Ecto neural progenitor cell (in vitro differentiated cells): ENCODE results near the gene CHRND.

Source experiments
- DNase-seq: peaks from one replicate; pipeline ENCODE4 v3.0.0-alpha.2; 2018; ENCODE audit warnings: low spot score

CHRND gene

DNA sequence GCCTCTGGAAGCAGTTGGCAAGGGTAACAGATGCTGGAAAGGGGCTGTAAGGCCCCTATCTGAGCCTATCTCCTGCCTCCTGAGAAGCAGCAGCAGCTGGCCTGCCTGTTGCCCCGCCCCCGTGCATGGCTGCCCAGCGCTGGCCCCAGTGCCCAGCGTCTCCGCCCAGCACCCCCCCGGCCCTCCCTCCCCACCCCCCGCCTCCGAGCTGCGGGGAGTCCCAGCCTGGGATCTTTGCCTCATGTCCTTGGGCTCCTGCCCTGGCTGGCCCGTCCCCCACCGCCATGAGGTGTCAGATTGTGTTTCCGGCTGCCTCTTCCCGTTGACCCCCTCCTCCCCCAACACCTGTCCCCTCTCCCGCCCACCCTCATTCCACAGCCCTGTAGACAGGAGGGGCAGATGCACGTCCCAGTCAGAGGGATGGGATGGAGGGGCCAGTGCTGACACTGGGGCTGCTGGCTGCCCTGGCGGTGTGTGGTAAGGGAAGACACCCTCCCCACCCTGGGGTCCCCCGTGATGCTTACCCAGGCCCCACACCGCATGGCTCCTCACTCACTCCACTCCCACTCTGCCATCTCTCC is at the start of gene CHRND:
CHRND (plus strand) TSS at position 370 of the 581 bp plus-strand sequence; CDS start at position 426, 56 bp downstream.
- no peak for DNase-seq

- no peak for DNase-seq
Observed at GRCh38 chr2:232476791-232477190, 49.2 kb upstream of the CHRND start.

GRCh38 chr2:232477751-232478510 is 48.0 kb upstream of the CHRND start:
- no peak for DNase-seq

DNA sequence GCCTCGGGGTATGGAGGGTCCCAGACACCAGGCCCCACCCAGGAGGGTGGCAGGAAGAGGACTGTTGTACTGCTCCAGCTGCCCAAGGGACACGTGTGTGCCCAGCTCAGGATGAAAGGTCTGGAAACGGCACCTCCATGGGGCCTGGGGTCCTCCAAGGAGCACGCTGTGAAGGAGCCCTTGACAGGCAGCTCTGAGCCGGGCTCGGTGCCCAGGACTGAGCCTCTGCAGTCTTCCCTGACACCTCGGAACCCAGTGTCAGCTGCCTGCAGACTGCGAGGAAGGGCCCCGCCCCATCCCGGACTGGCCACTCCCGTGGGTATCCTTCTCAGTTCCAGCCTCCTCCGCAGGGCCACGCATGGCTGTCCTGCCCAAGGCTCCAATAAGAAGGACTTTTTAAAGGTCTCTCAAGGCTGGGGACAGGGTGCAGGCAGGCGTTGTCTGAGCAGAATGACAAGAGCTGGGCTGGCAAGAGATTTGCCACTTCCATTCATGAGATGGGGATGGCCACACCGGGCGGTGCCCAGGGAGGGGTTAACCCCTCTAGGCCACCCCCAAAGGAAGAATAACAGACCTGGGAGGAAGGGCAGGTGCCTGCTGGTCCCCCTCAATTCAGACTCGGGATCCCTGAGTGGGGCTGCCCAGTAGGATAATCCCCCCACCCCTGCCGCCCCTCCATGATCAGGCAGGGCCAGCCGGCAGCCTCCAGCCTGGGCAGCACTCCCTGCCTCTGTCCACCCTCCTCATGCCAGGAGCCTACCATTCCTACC is 47.2 kb upstream of the CHRND start:
- DNase-seq: no peak

DNA sequence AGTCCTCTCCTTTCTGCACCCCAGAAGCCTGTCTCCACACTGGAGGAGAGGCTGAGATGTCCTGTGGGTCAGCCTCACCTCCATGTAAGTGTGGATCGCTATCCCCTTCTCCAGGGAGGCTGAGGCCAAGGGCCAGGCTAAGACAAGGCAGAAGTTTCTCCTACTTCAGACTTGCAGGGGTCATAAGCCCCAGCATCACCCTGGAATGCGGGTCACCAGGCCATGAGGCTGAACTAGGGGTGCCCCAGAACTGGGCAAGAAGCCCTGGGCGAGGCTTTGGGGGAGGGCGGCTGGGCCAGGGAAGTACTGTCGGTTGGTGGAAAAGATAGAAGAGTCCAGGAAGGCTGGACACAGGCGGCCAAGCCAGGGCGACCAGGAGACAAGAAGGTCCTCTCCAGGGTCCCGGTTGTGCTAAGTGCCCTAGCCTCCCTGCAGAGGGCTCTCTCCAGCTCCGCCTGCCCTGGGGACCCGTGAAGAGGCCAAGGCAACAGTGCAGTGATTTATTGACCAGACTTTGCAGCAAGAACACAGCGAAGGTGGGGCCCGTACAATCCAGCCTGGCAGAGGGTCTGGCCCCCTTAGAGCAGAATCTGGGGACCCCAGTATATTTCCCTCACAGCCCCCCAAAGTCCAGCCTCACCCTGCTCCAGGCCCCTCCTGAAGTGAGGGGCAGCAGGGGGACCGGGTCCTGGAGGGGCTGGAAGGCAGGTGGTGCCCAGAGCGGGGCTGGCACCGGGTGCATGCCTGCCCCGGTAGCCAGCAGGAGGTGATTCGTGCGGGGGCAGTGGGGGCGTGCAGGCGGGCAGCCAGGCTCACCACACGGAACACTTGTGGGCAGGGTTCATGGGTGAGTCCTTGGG is 46.4 kb upstream of the CHRND start:
- DNase-seq: no peak

DNA sequence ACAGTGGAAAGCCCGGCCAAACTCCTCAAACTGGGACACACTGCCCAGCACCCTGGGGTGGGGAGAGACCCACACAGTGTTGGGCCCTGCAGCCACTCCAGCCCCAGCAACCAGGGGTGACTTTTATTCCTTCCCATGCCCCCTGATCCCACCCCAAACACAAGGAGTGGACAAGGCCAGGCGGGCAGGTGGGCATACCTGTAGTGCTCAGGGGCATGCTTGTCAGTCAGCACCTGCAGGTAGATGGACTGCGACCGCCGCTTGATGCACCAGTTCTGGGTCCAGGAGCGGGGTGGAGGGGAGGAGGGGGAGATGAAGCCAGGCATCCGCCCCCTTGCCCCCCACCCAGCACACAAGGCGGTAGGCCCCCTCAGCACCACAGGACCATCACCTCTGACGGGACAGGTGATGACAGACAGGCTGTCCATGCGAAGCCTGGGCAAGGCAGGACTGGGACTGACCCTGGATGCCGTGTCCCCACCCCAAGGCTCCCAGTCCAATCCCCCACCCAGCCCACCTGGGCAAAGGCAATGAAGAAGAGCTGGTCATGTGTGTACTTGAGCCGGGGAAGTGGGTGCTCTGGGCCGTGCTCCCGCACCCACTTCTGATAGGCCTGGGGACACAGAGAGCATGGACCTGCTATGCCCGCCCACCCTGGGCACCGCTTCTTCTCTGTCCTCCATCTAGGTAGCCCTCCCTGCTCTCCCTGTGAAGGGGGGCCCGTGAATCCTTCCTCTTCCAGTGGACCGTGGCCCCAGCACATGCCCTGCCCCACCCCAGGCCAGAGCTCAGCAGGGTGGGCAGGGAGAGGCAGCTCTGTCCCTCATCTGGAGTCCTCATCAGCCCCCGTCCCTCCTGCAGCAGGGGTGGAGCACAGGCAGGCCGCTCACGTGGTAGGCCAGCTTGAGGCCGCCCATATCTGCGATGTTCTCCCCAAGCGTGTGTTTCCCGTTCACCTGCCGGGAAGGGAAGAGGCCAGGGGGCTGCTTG is 45.5 kb upstream of the CHRND start:
- no peak for DNase-seq

DNA sequence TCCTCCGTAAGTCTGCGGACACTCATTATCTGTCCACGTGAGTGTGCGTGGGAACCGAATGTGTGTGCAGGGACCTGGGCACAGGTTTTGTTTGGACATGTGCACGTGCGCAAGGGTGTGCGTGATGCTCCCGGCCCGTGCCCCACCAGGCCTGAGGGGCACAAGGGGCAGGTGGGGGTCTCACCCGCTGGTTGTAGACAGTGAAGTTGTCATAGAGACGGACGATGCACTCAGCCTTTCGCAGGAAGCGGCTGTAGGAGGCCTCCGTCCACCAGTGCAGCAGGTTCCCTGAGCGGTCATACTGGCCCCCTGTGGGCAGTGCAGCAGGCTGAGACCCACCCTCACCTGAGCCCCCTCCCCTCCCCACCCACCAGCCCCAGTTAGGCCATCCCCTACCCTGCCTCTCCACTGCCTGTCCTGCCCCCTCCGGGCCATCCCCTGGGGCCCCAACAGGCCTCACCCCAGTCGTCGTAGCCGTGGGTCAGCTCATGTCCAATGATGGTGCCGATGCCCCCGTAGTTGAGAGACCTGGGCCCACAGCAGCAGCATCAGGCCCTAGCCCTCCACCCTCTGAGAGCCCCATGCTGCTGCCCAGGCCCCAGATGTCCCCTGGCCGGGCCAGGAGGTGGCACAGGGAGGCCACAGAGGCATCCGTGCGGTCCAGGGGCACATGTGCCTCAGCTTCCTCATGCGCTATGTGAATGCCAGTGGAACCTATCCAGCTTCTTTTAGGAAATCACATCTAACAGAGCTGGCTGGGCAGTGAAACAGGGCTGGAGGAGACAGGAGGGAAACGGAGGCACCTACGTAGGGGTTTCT is 44.4 kb upstream of the CHRND start:
- DNase-seq: no peak

DNA sequence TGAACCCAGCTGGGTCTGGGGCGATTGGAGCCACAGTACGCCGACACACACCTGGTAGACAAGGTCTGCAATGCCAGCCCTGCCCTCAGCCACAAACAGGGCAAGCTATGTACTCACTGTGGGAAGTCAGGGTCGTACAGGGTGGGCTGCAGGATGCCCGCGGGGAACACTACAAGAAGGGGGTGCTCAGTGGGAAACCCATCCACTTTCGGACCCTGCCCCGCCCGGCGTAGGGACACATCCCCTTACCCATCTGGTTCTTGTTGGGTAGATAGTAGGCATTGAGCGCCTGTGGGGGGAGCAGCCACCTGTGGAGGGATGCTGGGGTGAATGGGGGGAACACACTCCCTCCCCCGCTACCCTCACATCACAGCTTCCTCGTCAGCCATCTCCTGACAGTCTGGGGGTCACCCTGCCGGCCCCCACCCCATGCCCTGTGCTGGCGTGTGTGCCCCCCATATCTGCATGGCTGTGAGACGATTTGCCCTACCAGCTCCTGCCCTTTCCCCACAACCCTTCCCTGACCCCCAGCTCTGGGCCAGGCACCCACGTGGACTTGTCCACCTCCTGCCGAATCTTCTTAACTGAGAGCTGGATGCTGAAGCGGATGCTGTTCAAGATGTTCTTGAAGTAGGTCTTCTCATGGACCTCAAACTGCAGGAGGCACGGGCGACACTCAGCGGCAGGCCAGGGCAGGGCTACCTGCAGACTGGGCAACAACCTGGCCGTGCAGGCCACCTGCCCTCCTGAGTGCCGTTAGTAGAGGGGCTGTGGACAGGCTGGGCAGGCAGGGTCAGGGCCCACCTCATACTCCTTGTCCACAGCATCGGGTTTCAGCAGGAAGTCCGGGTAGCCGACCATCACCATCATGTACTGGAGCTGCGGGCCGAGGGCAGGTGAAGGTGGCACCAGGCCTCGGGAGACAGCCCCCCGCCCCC is 43.4 kb upstream of the CHRND start:
- DNase-seq: no peak

GRCh38 chr2:232483311-232483922 is 42.5 kb upstream of the CHRND start:
- DNase-seq: no peak

DNA sequence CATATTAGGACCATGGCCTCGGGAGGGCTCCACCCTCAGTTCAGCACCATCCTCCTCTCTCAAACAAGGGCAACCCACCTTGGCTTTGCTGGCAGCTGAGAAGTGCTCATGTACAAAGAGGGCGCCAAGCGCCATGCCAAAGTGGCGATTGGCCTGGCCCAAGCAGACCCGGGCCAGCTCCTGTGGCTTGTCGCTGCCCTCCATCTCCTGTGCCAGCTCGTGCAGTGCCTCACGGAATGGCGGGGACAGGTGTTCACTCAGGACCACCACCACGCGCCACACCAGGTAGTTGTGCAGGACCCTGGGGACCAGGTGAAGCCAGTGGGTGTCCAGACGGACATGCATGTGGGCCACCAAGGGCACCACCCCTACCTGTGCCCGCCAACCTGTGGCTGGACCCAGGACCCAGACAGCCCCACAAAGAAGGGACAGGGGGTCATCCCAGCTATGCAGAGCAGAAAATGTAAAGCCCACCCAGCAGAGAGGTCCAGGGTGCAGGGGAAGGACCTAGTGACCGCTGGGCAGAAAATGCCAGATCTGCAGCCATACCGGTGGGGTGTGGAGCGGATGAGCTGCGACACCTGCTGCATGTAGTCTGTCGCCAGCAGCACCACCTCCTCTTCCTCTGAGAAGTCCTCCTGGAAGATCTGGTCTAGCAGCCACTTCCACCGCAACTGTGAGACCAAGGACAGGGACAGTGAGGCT is 41.9 kb upstream of the CHRND start:
- no peak for DNase-seq

DNA sequence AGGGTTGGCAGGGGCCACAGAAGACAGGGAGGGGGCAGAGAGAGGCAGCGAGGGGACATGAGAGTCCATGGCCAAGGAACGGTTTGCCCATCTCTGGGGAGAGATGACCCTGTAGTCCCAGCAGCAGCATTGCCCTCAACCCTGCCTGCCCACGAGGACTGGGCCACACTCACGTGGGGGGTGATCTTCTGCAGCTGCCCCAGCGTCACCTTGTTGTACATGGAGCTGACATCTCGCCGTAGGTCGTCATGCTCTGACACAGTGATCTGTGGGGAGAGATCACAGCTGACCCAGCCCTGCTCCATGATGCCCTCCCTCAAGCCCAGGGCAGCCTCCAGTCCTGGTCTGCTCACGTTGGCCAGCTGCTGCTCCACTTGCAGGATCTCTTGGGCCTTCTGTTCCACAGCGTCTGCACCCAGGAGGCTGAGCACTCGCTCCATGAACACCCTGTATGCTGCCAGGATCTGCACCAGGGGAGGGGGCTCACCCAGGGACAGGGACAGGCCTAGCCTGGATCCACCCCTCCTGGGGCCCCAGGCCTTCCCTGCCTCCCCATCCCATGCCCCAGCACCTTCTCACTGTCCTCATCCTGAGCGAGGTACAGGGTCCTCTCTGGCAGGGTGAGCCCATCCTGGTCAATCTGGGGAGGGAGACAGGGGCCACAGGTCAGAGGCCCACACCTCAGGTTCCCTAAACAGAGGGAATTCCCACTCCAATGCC is 41.2 kb upstream of the CHRND start:
- no peak for DNase-seq

DNA sequence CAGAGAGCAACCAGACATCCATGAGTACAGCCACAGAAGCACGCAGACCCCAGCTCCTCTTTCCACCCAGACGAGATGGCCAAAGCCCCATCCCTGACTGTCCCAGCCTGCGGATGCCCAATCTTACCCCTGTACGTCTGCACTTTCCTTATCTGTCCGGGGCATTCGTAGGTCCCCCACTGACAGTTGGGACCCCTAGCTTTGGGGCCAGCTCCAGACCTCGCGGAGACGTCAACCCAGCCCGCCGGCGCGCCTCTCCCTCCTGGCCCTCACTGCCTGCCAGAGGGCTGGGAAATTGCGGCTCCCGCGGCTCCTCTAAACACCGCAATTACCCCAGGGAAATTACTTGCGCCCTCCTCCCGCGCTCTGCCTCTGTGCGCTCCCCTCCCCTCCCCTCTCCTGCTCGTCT is 40.6 kb upstream of the CHRND start:
- DNase-seq: no peak

DNA sequence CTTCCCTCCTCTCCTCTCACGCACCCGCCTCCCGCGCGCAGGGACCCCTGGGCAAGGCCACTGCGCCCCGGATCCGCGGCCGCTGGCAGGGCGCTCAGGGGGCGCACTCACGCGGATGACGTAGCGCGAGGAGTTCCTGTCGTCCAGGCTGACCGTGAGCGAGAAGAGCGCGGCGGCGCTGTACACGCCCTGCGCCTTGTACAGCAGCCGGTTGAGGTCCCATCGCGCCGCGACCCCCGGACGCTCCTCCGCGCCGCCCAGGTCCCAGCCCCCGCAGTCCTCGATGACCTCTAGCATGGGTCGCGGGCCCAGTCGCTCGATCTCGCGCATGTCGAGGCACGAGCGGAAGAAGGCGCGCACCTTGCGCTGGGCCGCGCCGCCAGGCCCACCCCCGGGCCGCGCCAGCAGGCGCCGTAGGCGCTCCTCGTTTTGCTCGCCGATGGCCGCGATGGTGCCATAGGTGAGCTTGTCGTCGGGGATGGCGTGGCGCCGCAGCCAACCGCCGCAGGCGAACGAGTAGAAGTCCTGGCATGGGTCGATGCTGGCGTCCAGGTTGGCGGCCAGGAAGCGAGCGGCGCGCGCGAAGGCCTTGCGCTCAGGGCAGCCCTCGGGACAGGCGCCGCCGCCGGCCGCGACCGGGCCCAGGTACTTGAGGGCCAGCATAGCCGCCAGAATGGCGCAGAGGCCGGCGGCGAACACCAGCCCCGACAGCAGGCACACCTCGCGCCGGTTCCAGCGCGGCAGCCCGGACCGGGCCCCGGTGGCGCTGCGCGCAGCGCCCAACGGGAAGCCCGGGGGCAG is 40.0 kb upstream of the CHRND start:
- DNase-seq: no peak

- no peak for DNase-seq
Observed at GRCh38 chr2:232486558-232487384, 39.2 kb upstream of the CHRND start.

DNA sequence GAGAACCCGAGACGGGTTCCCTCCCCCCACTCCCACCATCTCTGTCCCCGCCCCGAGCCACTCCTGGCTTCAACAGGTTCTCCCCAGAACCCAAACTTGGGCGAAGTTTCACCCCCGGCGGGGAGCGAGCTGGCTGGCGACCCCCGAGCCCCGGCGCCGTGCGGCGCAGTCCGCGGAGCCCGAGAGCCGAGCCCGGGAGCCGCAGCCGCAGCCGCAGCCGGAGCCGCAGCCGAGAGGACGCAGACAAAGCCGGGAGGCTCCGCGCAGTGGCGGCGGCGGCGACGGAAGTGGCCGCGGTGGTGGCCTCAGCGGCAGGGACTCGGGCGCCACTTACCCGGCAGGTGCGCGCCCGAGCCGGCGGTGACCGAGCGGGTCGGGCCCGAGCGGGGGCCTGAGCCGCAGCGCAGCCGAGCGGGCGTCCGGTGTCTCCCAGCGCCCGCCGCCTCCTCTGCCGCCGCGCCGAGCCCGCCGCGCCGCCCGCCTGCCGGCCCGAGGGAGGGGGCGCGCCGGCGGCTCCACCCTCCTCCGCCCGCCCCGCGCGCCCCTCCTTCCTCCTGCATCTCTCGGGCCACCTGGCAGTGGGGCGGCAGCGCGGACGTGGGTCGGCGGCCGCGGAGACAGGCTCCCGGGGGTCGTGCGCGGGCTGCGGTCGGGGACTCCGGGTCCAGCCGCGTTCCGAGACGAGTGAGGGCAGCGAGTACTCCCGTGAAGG is 38.4 kb upstream of the CHRND start, which contains the start of gene ECEL1:
ECEL1 (minus strand) TSS at position 450 of the 712 bp plus-strand sequence. CDS start 1,181 bp downstream, outside the sequence.
- DNase-seq: peak; percentile 71
